Measurements from ENCODE around the gene VAV2. TPM values are rescaled to one million over a fixed set of nuclear protein-coding genes. Genes with fewer than 3 reads are reported as not detected.

The VAV2 gene
- total RNA-seq, 1 donor from 2014 or later = 24.4 TPM

- H3K4me1 Mint-ChIP-seq (ENCODE audit: unreplicated experiment) = peaks cover 15% of the 10 kb centered on the region
- no peaks in the 10 kb centered on the region for H3K9me3 Mint-ChIP-seq (ENCODE audit: unreplicated experiment)
- H3K4me3 Mint-ChIP-seq (ENCODE audit: unreplicated experiment) = no peak overlapping the region
- no peak overlapping the region for H3K27ac Mint-ChIP-seq (ENCODE audit: unreplicated experiment)
- peaks cover 19% of the 10 kb centered on the region for H3K36me3 Mint-ChIP-seq (ENCODE audit: unreplicated experiment)
- no peak for DNase-seq (ENCODE audit: extremely low spot score, unreplicated experiment)
- no peaks in the 10 kb centered on the region for H3K27me3 Mint-ChIP-seq (ENCODE audit: unreplicated experiment)
- TF ChIP-seq CTCF (IDR thresholded peaks at IDR 0.05) = no peak
Observed at GRCh38 chr9:133932181-133932580, 59.9 kb downstream of the VAV2 start.

DNA sequence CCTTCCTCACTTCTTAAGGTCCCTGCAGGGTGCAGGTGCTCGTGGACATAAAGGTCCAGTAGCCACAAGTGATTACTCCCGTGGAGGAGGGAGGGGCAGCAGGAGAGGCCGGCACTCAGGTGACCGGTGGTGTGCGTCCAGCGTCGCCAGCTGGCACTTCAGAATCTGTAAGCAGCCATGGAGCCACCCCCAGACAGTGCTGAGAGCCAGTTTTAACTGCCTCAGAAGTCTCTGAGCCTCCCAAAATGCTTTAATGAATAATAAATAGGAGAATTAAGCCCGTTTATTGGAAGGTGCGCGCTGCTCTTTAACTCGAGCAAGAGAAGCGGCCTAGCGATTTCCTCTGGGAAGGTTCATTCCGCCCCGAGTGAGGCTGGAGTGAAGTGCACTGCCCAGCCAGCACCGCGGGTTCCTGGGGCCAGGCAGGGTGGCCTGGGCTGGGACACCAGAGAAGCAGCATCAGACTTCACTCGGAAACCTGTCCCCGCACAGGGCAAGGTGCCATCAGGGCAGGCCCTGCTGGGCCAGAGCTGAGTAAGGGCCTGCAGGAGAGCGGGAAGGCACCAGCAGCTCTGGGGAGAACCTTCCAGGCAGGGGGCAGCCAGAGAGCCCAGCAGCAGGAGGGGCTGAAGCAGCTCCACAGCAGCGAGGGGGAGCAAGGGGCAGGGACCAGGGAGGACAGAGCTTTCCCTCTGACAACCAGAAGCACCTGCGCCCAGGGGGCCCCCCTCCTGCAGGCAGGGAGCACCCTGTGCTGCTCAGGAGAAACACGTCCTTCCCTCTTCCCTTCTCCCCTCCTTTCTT is 61.2 kb downstream of the VAV2 start:
- no peaks in the 10 kb centered on the region for H3K9me3 Mint-ChIP-seq (ENCODE audit: unreplicated experiment)
- no peak for DNase-seq (ENCODE audit: extremely low spot score, unreplicated experiment)
- peaks cover 11% of the 10 kb centered on the region for H3K4me1 Mint-ChIP-seq (ENCODE audit: unreplicated experiment)
- H3K36me3 Mint-ChIP-seq (ENCODE audit: unreplicated experiment) = peaks cover 19% of the 10 kb centered on the region
- H3K27me3 Mint-ChIP-seq (ENCODE audit: unreplicated experiment) = no peaks in the 10 kb centered on the region
- TF ChIP-seq CTCF (IDR thresholded peaks at IDR 0.05) = no peak
- no peak overlapping the region for H3K27ac Mint-ChIP-seq (ENCODE audit: unreplicated experiment)
- H3K4me3 Mint-ChIP-seq (ENCODE audit: unreplicated experiment) = no peak overlapping the region

DNA sequence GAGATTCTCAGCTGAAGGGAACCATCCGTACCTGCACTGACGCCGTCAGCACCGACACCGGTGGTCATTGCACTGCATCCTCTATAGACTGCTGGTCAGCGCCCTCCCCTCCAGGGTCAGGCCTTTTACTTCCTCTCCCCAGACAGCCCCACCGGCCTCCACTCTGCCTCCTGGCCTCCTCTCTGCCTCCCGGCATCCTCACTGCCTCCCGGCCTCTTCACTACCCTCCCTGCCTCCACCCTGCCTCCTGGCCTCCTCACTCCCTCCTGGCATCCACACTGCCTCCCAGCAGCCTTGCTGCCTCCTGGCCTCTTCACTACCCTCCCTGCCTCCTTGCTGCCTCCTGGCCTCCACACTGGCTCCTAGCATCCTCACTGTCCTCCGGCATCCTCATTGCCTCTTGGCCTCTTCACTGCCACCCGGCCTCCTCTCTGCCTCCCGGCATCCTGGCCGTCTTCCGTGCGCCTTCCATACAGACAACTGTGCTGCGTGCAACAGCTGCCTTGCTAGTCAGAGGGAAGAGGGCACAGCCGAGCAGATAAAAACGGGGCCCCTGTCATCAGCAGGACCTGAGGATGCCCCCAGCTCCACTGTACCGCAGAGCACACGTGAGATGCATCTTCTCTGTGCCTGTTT is 62.0 kb downstream of the VAV2 start:
- TF ChIP-seq CTCF (IDR thresholded peaks at IDR 0.05) = no peak

GRCh38 chr9:133929599-133929998 is 62.5 kb downstream of the VAV2 start:
- H3K27me3 Mint-ChIP-seq (ENCODE audit: unreplicated experiment) = no peaks in the 10 kb centered on the region
- H3K27ac Mint-ChIP-seq (ENCODE audit: unreplicated experiment) = no peak overlapping the region
- no peaks in the 10 kb centered on the region for H3K9me3 Mint-ChIP-seq (ENCODE audit: unreplicated experiment)

More for the DNA sequence above, 62.0 kb downstream of the VAV2 start:
- no peak overlapping the region for H3K4me3 Mint-ChIP-seq (ENCODE audit: unreplicated experiment)
- no peaks in the 10 kb centered on the region for H3K27me3 Mint-ChIP-seq (ENCODE audit: unreplicated experiment)
- DNase-seq (ENCODE audit: extremely low spot score, unreplicated experiment) = no peak
- H3K27ac Mint-ChIP-seq (ENCODE audit: unreplicated experiment) = no peak overlapping the region
- peaks cover 4% of the 10 kb centered on the region for H3K4me1 Mint-ChIP-seq (ENCODE audit: unreplicated experiment)
- peaks cover 19% of the 10 kb centered on the region for H3K36me3 Mint-ChIP-seq (ENCODE audit: unreplicated experiment)
- no peaks in the 10 kb centered on the region for H3K9me3 Mint-ChIP-seq (ENCODE audit: unreplicated experiment)

More at GRCh38 chr9:133929599-133929998, 62.5 kb downstream of the VAV2 start:
- H3K4me1 Mint-ChIP-seq (ENCODE audit: unreplicated experiment) = peaks cover 2% of the 10 kb centered on the region
- no peak for TF ChIP-seq CTCF (IDR thresholded peaks at IDR 0.05)
- peaks cover 19% of the 10 kb centered on the region for H3K36me3 Mint-ChIP-seq (ENCODE audit: unreplicated experiment)
- no peak overlapping the region for H3K4me3 Mint-ChIP-seq (ENCODE audit: unreplicated experiment)
- DNase-seq (ENCODE audit: extremely low spot score, unreplicated experiment) = no peak
